Adrenal gland (tissue), 5 donors: ENCODE data around the gene RIMBP2.

ENCODE experiments used
- POLR2A ChIP-seq, 2 donors: fragments of 450-650 bp; IDR thresholded peaks; one replicate each; pipeline ENCODE4 v1.6.1; 2017; ENCODE audit warnings: antibody characterized with exemption in 2 of 2, mild to moderate bottlenecking in 2 of 2, moderate library complexity in 1 of 2
- TF ChIP-seq, protein P1 (sequence below), 6 experiments: fragments of 450-650 bp in 4 of 6; fragments of 200-600 bp in 2 of 6; sonication (generic) in 1 of 6; IDR thresholded peaks; 1 replicate in 5 of 6; 2 replicates in 1 of 6; pipeline versions ENCODE4 v1.5.1 to v1.8.0; 2016 to 2021; ENCODE audit warnings: antibody characterized with exemption in 6 of 6, mild to moderate bottlenecking in 2 of 6, moderate library complexity in 1 of 6
- donor health status: DM: no; HTN: no; CAD: no.

- TF ChIP-seq POLR2A (IDR thresholded peaks at IDR 0.05): no peak
- TF ChIP-seq, protein P1, sequence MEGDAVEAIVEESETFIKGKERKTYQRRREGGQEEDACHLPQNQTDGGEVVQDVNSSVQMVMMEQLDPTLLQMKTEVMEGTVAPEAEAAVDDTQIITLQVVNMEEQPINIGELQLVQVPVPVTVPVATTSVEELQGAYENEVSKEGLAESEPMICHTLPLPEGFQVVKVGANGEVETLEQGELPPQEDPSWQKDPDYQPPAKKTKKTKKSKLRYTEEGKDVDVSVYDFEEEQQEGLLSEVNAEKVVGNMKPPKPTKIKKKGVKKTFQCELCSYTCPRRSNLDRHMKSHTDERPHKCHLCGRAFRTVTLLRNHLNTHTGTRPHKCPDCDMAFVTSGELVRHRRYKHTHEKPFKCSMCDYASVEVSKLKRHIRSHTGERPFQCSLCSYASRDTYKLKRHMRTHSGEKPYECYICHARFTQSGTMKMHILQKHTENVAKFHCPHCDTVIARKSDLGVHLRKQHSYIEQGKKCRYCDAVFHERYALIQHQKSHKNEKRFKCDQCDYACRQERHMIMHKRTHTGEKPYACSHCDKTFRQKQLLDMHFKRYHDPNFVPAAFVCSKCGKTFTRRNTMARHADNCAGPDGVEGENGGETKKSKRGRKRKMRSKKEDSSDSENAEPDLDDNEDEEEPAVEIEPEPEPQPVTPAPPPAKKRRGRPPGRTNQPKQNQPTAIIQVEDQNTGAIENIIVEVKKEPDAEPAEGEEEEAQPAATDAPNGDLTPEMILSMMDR (IDR thresholded peaks at IDR 0.05): peak; percentile 20 to 69 (median 59)
These were observed 45.6 kb upstream of the RIMBP2 start for GRCh38 chr12:130761537-130762318.
